T-helper 1 cell treated with Interleukin-12 subunit alpha and Interleukin-12 subunit beta and Interleukin-4 antibody, amounts not matched to agents 30 μg/mL and 1 μg/mL, for 36 hours (primary cell): ENCODE data around the gene VEGFC.

Source experiments
- H3K27ac Mint-ChIP-seq: one replicate; pipeline ENCODE4 v1.8.0; 2021; ENCODE audit warnings: mild to moderate bottlenecking, mixed read lengths
- H3K27me3 Mint-ChIP-seq: one replicate; pipeline ENCODE4 v1.8.0; 2021; ENCODE audit warnings: low read depth, mixed read lengths
- H3K36me3 Mint-ChIP-seq: one replicate; pipeline ENCODE4 v1.8.0; 2021; ENCODE audit warnings: low read depth, mixed read lengths
- H3K4me1 Mint-ChIP-seq: one replicate; pipeline ENCODE4 v1.8.0; 2021; ENCODE audit warnings: low read depth, mixed read lengths
- H3K4me3 Mint-ChIP-seq: one replicate; pipeline ENCODE4 v1.8.0; 2021; ENCODE audit warnings: mild to moderate bottlenecking, moderate library complexity, mixed read lengths
- H3K9me3 Mint-ChIP-seq: one replicate; pipeline ENCODE4 v1.8.0; 2021; ENCODE audit warnings: mixed read lengths

Gene VEGFC

GRCh38 chr4:176792326-176793059 is at the start of gene VEGFC:
VEGFC (minus strand) TSS chr4:176792922; CDS start chr4:176792311, 611 bp downstream.
- no peaks in the 10 kb centered on the region for H3K36me3 Mint-ChIP-seq
- H3K4me1 Mint-ChIP-seq = peaks cover 8% of the 10 kb centered on the region
- no peak within 1 kb of the TSS for H3K27ac Mint-ChIP-seq
- H3K27me3 Mint-ChIP-seq = peaks cover 49% of the 10 kb centered on the region
- peak within 1 kb of the TSS; percentile 74 for H3K4me3 Mint-ChIP-seq
- no peaks in the 10 kb centered on the region for H3K9me3 Mint-ChIP-seq

- Mint-ChIP-seq H3K36me3 (no peaks in the 10 kb centered on the region), H3K27me3 (no peaks in the 10 kb centered on the region), H3K9me3 (no peaks in the 10 kb centered on the region), H3K27ac (no peak overlapping the region), H3K4me1 (no peaks in the 10 kb centered on the region), H3K4me3 (no peak overlapping the region)
Measured at GRCh38 chr4:176841711-176842112, 49.0 kb upstream of the VEGFC start.

GRCh38 chr4:176840166-176840565 is 47.4 kb upstream of the VEGFC start:
- Mint-ChIP-seq H3K36me3 (no peaks in the 10 kb centered on the region), H3K4me3 (no peak overlapping the region), H3K27ac (no peak overlapping the region), H3K9me3 (no peaks in the 10 kb centered on the region), H3K27me3 (no peaks in the 10 kb centered on the region), H3K4me1 (no peaks in the 10 kb centered on the region)

GRCh38 chr4:176839656-176840055 is 46.9 kb upstream of the VEGFC start:
- no peaks in the 10 kb centered on the region for H3K27me3 Mint-ChIP-seq
- H3K27ac Mint-ChIP-seq = no peak overlapping the region
- no peaks in the 10 kb centered on the region for H3K4me1 Mint-ChIP-seq
- H3K9me3 Mint-ChIP-seq = no peaks in the 10 kb centered on the region
- no peaks in the 10 kb centered on the region for H3K36me3 Mint-ChIP-seq
- H3K4me3 Mint-ChIP-seq = no peak overlapping the region

- Mint-ChIP-seq H3K9me3 (no peaks in the 10 kb centered on the region), H3K4me1 (no peaks in the 10 kb centered on the region), H3K27me3 (no peaks in the 10 kb centered on the region), H3K36me3 (no peaks in the 10 kb centered on the region), H3K4me3 (no peak overlapping the region), H3K27ac (no peak overlapping the region)
Measured at GRCh38 chr4:176838601-176839433, 46.1 kb upstream of the VEGFC start.

- Mint-ChIP-seq H3K4me1 (no peaks in the 10 kb centered on the region), H3K36me3 (no peaks in the 10 kb centered on the region), H3K27me3 (no peaks in the 10 kb centered on the region), H3K4me3 (no peak overlapping the region), H3K27ac (no peak overlapping the region), H3K9me3 (no peaks in the 10 kb centered on the region)
Measured at GRCh38 chr4:176837169-176837895, 44.6 kb upstream of the VEGFC start.

- no peak overlapping the region for H3K4me3 Mint-ChIP-seq
- no peak overlapping the region for H3K27ac Mint-ChIP-seq
- no peaks in the 10 kb centered on the region for H3K36me3 Mint-ChIP-seq
- H3K9me3 Mint-ChIP-seq = no peaks in the 10 kb centered on the region
- no peaks in the 10 kb centered on the region for H3K27me3 Mint-ChIP-seq
- H3K4me1 Mint-ChIP-seq = no peaks in the 10 kb centered on the region
Measured at GRCh38 chr4:176834531-176834930, 41.8 kb upstream of the VEGFC start.

- H3K36me3 Mint-ChIP-seq = no peaks in the 10 kb centered on the region
- H3K27ac Mint-ChIP-seq = no peak overlapping the region
- no peak overlapping the region for H3K4me3 Mint-ChIP-seq
- no peaks in the 10 kb centered on the region for H3K9me3 Mint-ChIP-seq
- H3K4me1 Mint-ChIP-seq = no peaks in the 10 kb centered on the region
- H3K27me3 Mint-ChIP-seq = no peaks in the 10 kb centered on the region
Measured at GRCh38 chr4:176833400-176834175, 40.9 kb upstream of the VEGFC start.

- Mint-ChIP-seq H3K9me3 (no peaks in the 10 kb centered on the region), H3K4me1 (no peaks in the 10 kb centered on the region), H3K27ac (no peak overlapping the region), H3K27me3 (no peaks in the 10 kb centered on the region), H3K4me3 (no peak overlapping the region), H3K36me3 (no peaks in the 10 kb centered on the region)
Measured at GRCh38 chr4:176830971-176831370, 38.2 kb upstream of the VEGFC start.

GRCh38 chr4:176825586-176825985 is 32.9 kb upstream of the VEGFC start:
- no peak overlapping the region for H3K4me3 Mint-ChIP-seq
- no peaks in the 10 kb centered on the region for H3K9me3 Mint-ChIP-seq
- H3K36me3 Mint-ChIP-seq = no peaks in the 10 kb centered on the region
- H3K27ac Mint-ChIP-seq = no peak overlapping the region
- no peaks in the 10 kb centered on the region for H3K27me3 Mint-ChIP-seq
- no peaks in the 10 kb centered on the region for H3K4me1 Mint-ChIP-seq

GRCh38 chr4:176824645-176825366 is 32.1 kb upstream of the VEGFC start:
- Mint-ChIP-seq H3K36me3 (no peaks in the 10 kb centered on the region), H3K4me1 (no peaks in the 10 kb centered on the region), H3K27ac (no peak overlapping the region), H3K27me3 (no peaks in the 10 kb centered on the region), H3K4me3 (no peak overlapping the region), H3K9me3 (no peaks in the 10 kb centered on the region)

- no peaks in the 10 kb centered on the region for H3K36me3 Mint-ChIP-seq
- no peaks in the 10 kb centered on the region for H3K27me3 Mint-ChIP-seq
- H3K27ac Mint-ChIP-seq = no peak overlapping the region
- H3K4me1 Mint-ChIP-seq = no peaks in the 10 kb centered on the region
- H3K4me3 Mint-ChIP-seq = no peak overlapping the region
- H3K9me3 Mint-ChIP-seq = no peaks in the 10 kb centered on the region
Measured at GRCh38 chr4:176818531-176818930, 25.8 kb upstream of the VEGFC start.

- Mint-ChIP-seq H3K4me1 (no peaks in the 10 kb centered on the region), H3K36me3 (no peaks in the 10 kb centered on the region), H3K9me3 (no peaks in the 10 kb centered on the region), H3K27me3 (no peaks in the 10 kb centered on the region), H3K27ac (no peak overlapping the region), H3K4me3 (no peak overlapping the region)
Measured at GRCh38 chr4:176817204-176817603, 24.5 kb upstream of the VEGFC start.

GRCh38 chr4:176814770-176815169 is 22.0 kb upstream of the VEGFC start:
- Mint-ChIP-seq H3K4me3 (no peak overlapping the region), H3K27ac (no peak overlapping the region), H3K36me3 (no peaks in the 10 kb centered on the region), H3K9me3 (no peaks in the 10 kb centered on the region), H3K4me1 (no peaks in the 10 kb centered on the region), H3K27me3 (no peaks in the 10 kb centered on the region)
